ENCODE results near the gene HOGA1. TPM values are rescaled to one million over a fixed set of nuclear protein-coding genes. Genes with fewer than 3 reads are reported as not detected.

The HOGA1 gene
- polyA plus RNA-seq, 1 donor (not counting 4 experiments of a cell fraction or from before 2014, with no cell fraction given), result 1.0 TPM

DNA sequence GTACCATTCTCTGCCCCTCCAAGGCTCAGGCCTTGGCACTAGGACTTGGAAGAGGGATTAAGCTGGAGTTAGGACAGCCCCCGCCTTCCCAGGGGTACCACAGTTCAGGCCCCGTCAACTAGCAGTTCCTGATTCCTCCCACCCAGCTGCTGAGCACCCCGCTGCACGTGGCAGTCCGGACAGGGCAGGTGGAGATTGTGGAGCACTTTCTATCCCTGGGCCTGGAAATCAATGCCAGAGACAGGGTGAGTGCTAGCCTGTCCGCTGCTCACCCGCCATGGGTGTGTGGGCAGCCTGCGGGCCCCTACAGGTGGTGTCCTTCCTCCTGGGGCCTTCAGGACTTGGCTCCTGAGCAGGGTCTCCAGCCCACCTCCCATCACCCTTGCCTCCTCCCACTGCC is 2.0 kb upstream of the HOGA1 start:
- TF ChIP-seq EZH2 (IDR thresholded peaks at IDR 0.05; ENCODE audit: low read length), result no peak
- no peak for TF ChIP-seq CTCF (optimal IDR thresholded peaks at IDR 0.05 in 1 of 3, IDR thresholded peaks at IDR 0.05 in 1 of 3, conservative IDR thresholded peaks at IDR 0.05 in 1 of 3; ENCODE audit: extremely low read depth in 1 of 3, insufficient read depth in 2 of 3, low read length in 3 of 3)
- FAIRE-seq (no peak), DNase-seq (ENCODE audit: low read depth, low spot score) (no peak)
- Histone ChIP-seq H3K9me3 (ENCODE audit: control insufficient read depth, low read depth, low read length) (no peaks in the 10 kb centered on the region), H3K4me2 (ENCODE audit: control insufficient read depth, extremely low read depth, insufficient read depth, low read depth, low read length) (no peak overlapping the region), H3K4me3 (ENCODE audit: control insufficient read depth in 2 of 3, extremely low read depth in 1 of 3, insufficient read depth in 2 of 3, low read depth in 1 of 3, low read length in 3 of 3) (no peak overlapping the region), H3K27me3 (ENCODE audit: control insufficient read depth, extremely low read depth, insufficient read depth, low read length) (no peaks in the 10 kb centered on the region), H3K9ac (ENCODE audit: control insufficient read depth, extremely low read depth, insufficient read depth, low read length) (no peak overlapping the region), H3K9me1 (ENCODE audit: control insufficient read depth, extremely low read depth, insufficient read depth, low read length) (no peaks in the 10 kb centered on the region), H3K79me2 (ENCODE audit: control insufficient read depth, insufficient read depth, low read length) (no peaks in the 10 kb centered on the region), H3K4me1 (ENCODE audit: control insufficient read depth, extremely low read depth, insufficient read depth, low read length) (peaks cover 16% of the 10 kb centered on the region), H4K20me1 (ENCODE audit: control insufficient read depth, extremely low read depth, insufficient read depth, low read length) (no peaks in the 10 kb centered on the region), H2AFZ (ENCODE audit: control insufficient read depth, low read length) (no peak overlapping the region), H3K27ac (ENCODE audit: control insufficient read depth, insufficient read depth, low read length) (no peak overlapping the region), H3K36me3 (ENCODE audit: control insufficient read depth in 2 of 2, extremely low read depth in 1 of 2, insufficient read depth in 2 of 2, low read length in 2 of 2) (no peaks in the 10 kb centered on the region)
- dilution Hi-C loops (cut with MboI; ENCODE audit: extremely low pct_ligation_motif_present, low sequenced_read_pairs), result no loop called here

DNA sequence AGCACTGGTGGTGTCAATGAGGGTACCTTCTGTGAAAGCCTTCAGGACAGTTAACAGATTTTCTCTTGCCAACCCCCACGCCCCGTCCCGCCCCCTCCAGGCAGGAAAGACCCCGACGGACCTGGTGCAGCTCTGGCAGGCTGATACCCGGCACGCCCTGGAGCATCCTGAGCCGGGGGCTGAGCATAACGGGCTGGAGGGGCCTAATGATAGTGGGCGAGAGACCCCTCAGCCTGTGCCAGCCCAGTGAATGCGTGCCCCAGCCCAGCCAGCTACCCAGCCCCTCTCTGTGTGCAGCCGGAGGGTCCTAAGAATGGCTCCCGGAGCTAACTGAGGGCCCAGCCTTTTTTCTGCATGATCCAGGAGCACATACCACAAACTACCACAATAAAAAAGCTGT is 713 bp upstream of the HOGA1 start:
- H3K9ac ChIP-seq (ENCODE audit: control insufficient read depth, extremely low read depth, insufficient read depth, low read length), result no peak overlapping the region
- H3K4me1 ChIP-seq (ENCODE audit: control insufficient read depth, extremely low read depth, insufficient read depth, low read length), result peaks cover 16% of the 10 kb centered on the region
- peak overlapping the region; percentile 72 for H2AFZ ChIP-seq (ENCODE audit: control insufficient read depth, low read length)
- H3K79me2 ChIP-seq (ENCODE audit: control insufficient read depth, insufficient read depth, low read length), result no peaks in the 10 kb centered on the region
- FAIRE-seq (no peak), DNase-seq (ENCODE audit: low read depth, low spot score) (no peak)
- H3K27ac ChIP-seq (ENCODE audit: control insufficient read depth, insufficient read depth, low read length), result no peak overlapping the region
- H3K4me3 ChIP-seq (ENCODE audit: control insufficient read depth in 2 of 3, extremely low read depth in 1 of 3, insufficient read depth in 2 of 3, low read depth in 1 of 3, low read length in 3 of 3), result no peak overlapping the region
- H3K27me3 ChIP-seq (ENCODE audit: control insufficient read depth, extremely low read depth, insufficient read depth, low read length), result no peaks in the 10 kb centered on the region
- no peaks in the 10 kb centered on the region for H4K20me1 ChIP-seq (ENCODE audit: control insufficient read depth, extremely low read depth, insufficient read depth, low read length)
- no peaks in the 10 kb centered on the region for H3K36me3 ChIP-seq (ENCODE audit: control insufficient read depth in 2 of 2, extremely low read depth in 1 of 2, insufficient read depth in 2 of 2, low read length in 2 of 2)
- no peaks in the 10 kb centered on the region for H3K9me3 ChIP-seq (ENCODE audit: control insufficient read depth, low read depth, low read length)
- no peak for TF ChIP-seq CTCF (optimal IDR thresholded peaks at IDR 0.05 in 1 of 3, IDR thresholded peaks at IDR 0.05 in 1 of 3, conservative IDR thresholded peaks at IDR 0.05 in 1 of 3; ENCODE audit: extremely low read depth in 1 of 3, insufficient read depth in 2 of 3, low read length in 3 of 3)
- TF ChIP-seq EZH2 (IDR thresholded peaks at IDR 0.05; ENCODE audit: low read length), result no peak
- peak overlapping the region; percentile 37 for H3K4me2 ChIP-seq (ENCODE audit: control insufficient read depth, extremely low read depth, insufficient read depth, low read depth, low read length)
- H3K9me1 ChIP-seq (ENCODE audit: control insufficient read depth, extremely low read depth, insufficient read depth, low read length), result no peaks in the 10 kb centered on the region
- dilution Hi-C loops (cut with MboI; ENCODE audit: extremely low pct_ligation_motif_present, low sequenced_read_pairs), result no loop called here

Measured in keratinocyte (primary cell).